ENCODE results near the gene RAB11FIP4. TPM values are rescaled to one million over a fixed set of nuclear protein-coding genes. Genes with fewer than 3 reads are reported as not detected.

Gene RAB11FIP4
- total RNA-seq, 3 donors from 2014 or later (not counting 1 experiment from before 2014, with no cell fraction given), result 81.4 to 121 (median 102) TPM

- no peak for TF ChIP-seq CTCF (IDR thresholded peaks at IDR 0.05)
- 78% methylated on average over 5 of the region's 6 CpGs for WGBS (ENCODE audit: insufficient coverage)
Measured at GRCh38 chr17:31418773-31419350, 27.4 kb downstream of the RAB11FIP4 start.

GRCh38 chr17:31422443-31422842 is 31.0 kb downstream of the RAB11FIP4 start:
- WGBS (ENCODE audit: insufficient coverage), result 80% methylated on average over 1 of the region's 3 CpGs
- H3K4me1 Mint-ChIP-seq, result no peaks in the 10 kb centered on the region
- no peaks in the 10 kb centered on the region for H3K9me3 ChIP-seq (ENCODE audit: control insufficient read depth, insufficient read depth, low read length)
- no peak overlapping the region for H3K4me3 ChIP-seq (ENCODE audit: low read length)
- no peak overlapping the region for H3K27ac Mint-ChIP-seq
- no peaks in the 10 kb centered on the region for H3K36me3 ChIP-seq (ENCODE audit: control insufficient read depth, insufficient read depth, low read length)
- H3K9me3 Mint-ChIP-seq, result no peaks in the 10 kb centered on the region
- peaks cover 7% of the 10 kb centered on the region for H3K36me3 Mint-ChIP-seq
- intact Hi-C loops (cut with micrococcal nuclease), result no loop called here
- H3K27ac ChIP-seq (ENCODE audit: low read length), result no peak overlapping the region
- peaks cover 2% of the 10 kb centered on the region for H3K27me3 ChIP-seq (ENCODE audit: control insufficient read depth, insufficient read depth, low read length)
- ATAC-seq, result no peak
- DNase-seq, result no peak
- no peak overlapping the region for H3K4me3 Mint-ChIP-seq
- H3K27me3 Mint-ChIP-seq (ENCODE audit: low read depth in 2 of 2), result peaks cover 7 to 9% of the 10 kb centered on the region in 2 donors
- H3K4me1 ChIP-seq (ENCODE audit: control insufficient read depth, insufficient read depth, low read length), result no peaks in the 10 kb centered on the region
- TF ChIP-seq CTCF (IDR thresholded peaks at IDR 0.05), result no peak

More at GRCh38 chr17:31418773-31419350, 27.4 kb downstream of the RAB11FIP4 start:
- Histone ChIP-seq H3K9me3 (ENCODE audit: control insufficient read depth, insufficient read depth, low read length) (no peaks in the 10 kb centered on the region), H3K36me3 (ENCODE audit: control insufficient read depth, insufficient read depth, low read length) (no peaks in the 10 kb centered on the region), H3K27ac (ENCODE audit: low read length) (no peak overlapping the region), H3K4me1 (ENCODE audit: control insufficient read depth, insufficient read depth, low read length) (peaks cover 3% of the 10 kb centered on the region), H3K4me3 (ENCODE audit: low read length) (no peak overlapping the region), H3K27me3 (ENCODE audit: control insufficient read depth, insufficient read depth, low read length) (peaks cover 2% of the 10 kb centered on the region)
- intact Hi-C loops (cut with micrococcal nuclease), result no loop called here
- Mint-ChIP-seq H3K9me3 (no peaks in the 10 kb centered on the region), H3K27me3 (ENCODE audit: low read depth in 2 of 2) (peaks cover 7 to 9% of the 10 kb centered on the region in 2 donors), H3K27ac (no peak overlapping the region), H3K4me3 (no peak overlapping the region), H3K36me3 (peaks cover 7% of the 10 kb centered on the region), H3K4me1 (no peaks in the 10 kb centered on the region)
- DNase-seq, result no peak
- ATAC-seq, result no peak

GRCh38 chr17:31424944-31425281 is 33.4 kb downstream of the RAB11FIP4 start:
- 88% methylated on average over 5 of the region's 5 CpGs for WGBS (ENCODE audit: insufficient coverage)
- no peak for TF ChIP-seq CTCF (IDR thresholded peaks at IDR 0.05)
- H3K27ac Mint-ChIP-seq, result no peak overlapping the region
- H3K36me3 Mint-ChIP-seq, result peaks cover 7% of the 10 kb centered on the region
- intact Hi-C loops (cut with micrococcal nuclease), result no loop called here
- H3K27ac ChIP-seq (ENCODE audit: low read length), result no peak overlapping the region
- no peaks in the 10 kb centered on the region for H3K4me1 ChIP-seq (ENCODE audit: control insufficient read depth, insufficient read depth, low read length)
- DNase-seq (no peak), ATAC-seq (no peak)
- H3K27me3 Mint-ChIP-seq (ENCODE audit: low read depth in 2 of 2), result peaks cover 11 to 12% of the 10 kb centered on the region in 2 donors
- H3K9me3 Mint-ChIP-seq, result no peaks in the 10 kb centered on the region
- H3K27me3 ChIP-seq (ENCODE audit: control insufficient read depth, insufficient read depth, low read length), result peaks cover 2% of the 10 kb centered on the region
- no peak overlapping the region for H3K4me3 ChIP-seq (ENCODE audit: low read length)
- H3K4me3 Mint-ChIP-seq, result no peak overlapping the region
- H3K9me3 ChIP-seq (ENCODE audit: control insufficient read depth, insufficient read depth, low read length), result no peaks in the 10 kb centered on the region
- no peaks in the 10 kb centered on the region for H3K36me3 ChIP-seq (ENCODE audit: control insufficient read depth, insufficient read depth, low read length)
- no peaks in the 10 kb centered on the region for H3K4me1 Mint-ChIP-seq

All from natural killer cell (primary cell).